HL-60 (cell line): ENCODE data around the gene EIF5A2.

Experiments
- DNase-seq, 2 experiments: peaks; one replicate each; pipeline ENCODE4 v3.0.0-alpha.2; 2010 to 2020; ENCODE audit warnings: low read depth in 1 of 2, low spot score in 1 of 2
- H3K27ac ChIP-seq: fragments of 250-450 bp; sonication (Bioruptor Pico); replicated peaks from 2 replicates; pipeline ENCODE4 v1.5.1; 2020; ENCODE audit warnings: mild to moderate bottlenecking, moderate library complexity
- H3K27me3 ChIP-seq: fragments of 250-450 bp; sonication (Bioruptor Pico); 2 replicates; pipeline ENCODE4 v1.5.1; 2021; ENCODE audit warnings: mild to moderate bottlenecking, moderate library complexity; ENCODE audit not compliant: insufficient read depth, poor library complexity, severe bottlenecking
- H3K4me3 ChIP-seq: replicated peaks from 2 replicates; pipeline ENCODE4 v1.5.1; 2011; ENCODE audit warnings: mild to moderate bottlenecking, control low read depth, low read length; ENCODE audit not compliant: insufficient read depth
- GABPA ChIP-seq: IDR thresholded peaks from 2 replicates; pipeline ENCODE4 v1.6.1; 2012; ENCODE audit warnings: low read depth
- POLR2AphosphoS5 ChIP-seq: IDR thresholded peaks from 2 replicates; pipeline ENCODE4 v1.6.1; 2012; ENCODE audit warnings: low read depth
- REST ChIP-seq: IDR thresholded peaks from 2 replicates; pipeline ENCODE4 v1.6.1; 2012; ENCODE audit warnings: low read depth; ENCODE audit not compliant: insufficient replicate concordance
- SPI1 ChIP-seq: IDR thresholded peaks from 2 replicates; pipeline ENCODE4 v1.6.1; 2012; ENCODE audit warnings: low read depth, mild to moderate bottlenecking, borderline replicate concordance
- TF ChIP-seq, protein P1 (sequence below): IDR thresholded peaks from one replicate; pipeline ENCODE4 v1.5.1; 2011; ENCODE audit warnings: low read length, control low read depth, inconsistent platforms; ENCODE audit not compliant: insufficient read depth

EIF5A2 gene

DNA sequence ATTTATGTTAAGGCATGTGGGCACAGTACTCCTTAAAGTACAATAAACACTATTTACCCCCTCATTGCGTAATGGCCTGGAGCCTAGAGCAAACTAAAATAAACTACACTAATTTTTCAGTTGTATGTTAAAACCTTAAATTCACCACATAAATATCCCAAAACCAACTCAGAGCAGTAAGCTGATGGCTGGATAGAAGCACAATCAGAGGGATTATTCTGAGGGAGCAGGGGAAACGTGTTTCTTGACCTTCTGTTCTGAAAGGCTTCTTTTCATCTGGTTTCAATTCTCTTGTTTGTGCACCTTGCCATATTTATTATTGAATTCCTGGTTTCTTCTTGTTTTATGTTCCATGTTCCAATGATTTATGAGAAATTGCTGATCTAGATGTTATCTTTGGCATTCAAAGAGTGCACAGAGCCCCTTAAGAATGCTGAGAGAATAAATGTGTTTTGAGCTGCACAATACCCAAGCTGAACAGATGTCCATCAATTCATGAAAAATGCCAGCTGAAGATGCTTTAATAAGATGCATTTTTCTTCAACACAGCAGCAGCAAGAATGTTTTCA lies 68.1 kb downstream of the EIF5A2 start:
- H3K27me3 ChIP-seq: peaks cover 14% of the 10 kb centered on the region
- H3K27ac ChIP-seq: no peak overlapping the region

DNA sequence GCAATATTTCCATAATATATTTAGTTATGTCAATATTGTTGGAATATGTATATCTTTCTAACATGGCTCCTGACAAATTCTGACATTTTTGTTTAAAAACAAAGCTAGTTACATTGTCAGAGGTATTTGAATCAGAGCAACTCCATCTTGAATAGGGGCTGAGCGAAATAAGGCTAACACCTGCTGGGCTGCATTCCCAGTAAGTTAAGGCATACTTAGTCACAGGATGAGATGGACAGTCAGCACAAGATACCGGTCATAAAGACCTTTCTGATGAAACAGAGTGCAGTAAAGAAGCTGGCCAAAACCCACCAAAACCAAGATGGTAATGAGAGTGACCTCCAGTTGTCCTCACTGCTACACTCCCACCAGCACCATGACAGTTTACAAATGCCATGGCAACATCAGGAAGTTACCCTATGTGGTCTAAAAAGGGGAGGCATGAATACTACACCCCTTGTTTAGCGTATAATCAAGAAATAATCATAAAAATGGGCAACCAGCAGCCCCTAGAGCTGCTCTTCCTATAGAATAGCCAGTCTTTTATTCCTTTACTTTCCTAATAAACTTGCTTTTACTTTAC lies 68.8 kb downstream of the EIF5A2 start:
- DNase-seq: no peak

More for the DNA sequence above, 68.1 kb downstream of the EIF5A2 start:
- TF ChIP-seq GABPA (no peak), SPI1 (no peak), REST (no peak), POLR2AphosphoS5 (no peak)
- TF ChIP-seq, protein P1, sequence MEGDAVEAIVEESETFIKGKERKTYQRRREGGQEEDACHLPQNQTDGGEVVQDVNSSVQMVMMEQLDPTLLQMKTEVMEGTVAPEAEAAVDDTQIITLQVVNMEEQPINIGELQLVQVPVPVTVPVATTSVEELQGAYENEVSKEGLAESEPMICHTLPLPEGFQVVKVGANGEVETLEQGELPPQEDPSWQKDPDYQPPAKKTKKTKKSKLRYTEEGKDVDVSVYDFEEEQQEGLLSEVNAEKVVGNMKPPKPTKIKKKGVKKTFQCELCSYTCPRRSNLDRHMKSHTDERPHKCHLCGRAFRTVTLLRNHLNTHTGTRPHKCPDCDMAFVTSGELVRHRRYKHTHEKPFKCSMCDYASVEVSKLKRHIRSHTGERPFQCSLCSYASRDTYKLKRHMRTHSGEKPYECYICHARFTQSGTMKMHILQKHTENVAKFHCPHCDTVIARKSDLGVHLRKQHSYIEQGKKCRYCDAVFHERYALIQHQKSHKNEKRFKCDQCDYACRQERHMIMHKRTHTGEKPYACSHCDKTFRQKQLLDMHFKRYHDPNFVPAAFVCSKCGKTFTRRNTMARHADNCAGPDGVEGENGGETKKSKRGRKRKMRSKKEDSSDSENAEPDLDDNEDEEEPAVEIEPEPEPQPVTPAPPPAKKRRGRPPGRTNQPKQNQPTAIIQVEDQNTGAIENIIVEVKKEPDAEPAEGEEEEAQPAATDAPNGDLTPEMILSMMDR: no peak
- no peak overlapping the region for H3K4me3 ChIP-seq
- DNase-seq: no peak

More for the DNA sequence above, 68.8 kb downstream of the EIF5A2 start:
- no peak overlapping the region for H3K4me3 ChIP-seq
- no peak for TF ChIP-seq POLR2AphosphoS5
- TF ChIP-seq REST: no peak
- no peak for TF ChIP-seq GABPA
- no peak for TF ChIP-seq SPI1
- TF ChIP-seq, protein P1: no peak
- no peak overlapping the region for H3K27ac ChIP-seq
- H3K27me3 ChIP-seq: peaks cover 13% of the 10 kb centered on the region
